ENCODE data around the gene KLF7.

The KLF7 gene

GRCh38 chr2:207180741-207181140, 15.0 kb upstream of the KLF7 start:
- H3K27me3 ChIP-seq: no peaks in the 10 kb centered on the region
- no peak for TF ChIP-seq CTCF (IDR thresholded peaks at IDR 0.05; ENCODE audit: low read depth, low read length)
- DNase-seq: no peak
- no peaks in the 10 kb centered on the region for H3K9me3 ChIP-seq
- no peak overlapping the region for H3K4me3 ChIP-seq (ENCODE audit: low read depth, low read length)
- no peaks in the 10 kb centered on the region for H3K4me1 ChIP-seq
- no peaks in the 10 kb centered on the region for H3K36me3 ChIP-seq

- no peak for TF ChIP-seq CTCF (IDR thresholded peaks at IDR 0.05; ENCODE audit: low read depth, low read length)
- H3K9me3 ChIP-seq: no peaks in the 10 kb centered on the region
- H3K27me3 ChIP-seq: no peaks in the 10 kb centered on the region
- DNase-seq: no peak
- H3K4me1 ChIP-seq: no peaks in the 10 kb centered on the region
- H3K4me3 ChIP-seq (ENCODE audit: low read depth, low read length): no peak overlapping the region
- no peaks in the 10 kb centered on the region for H3K36me3 ChIP-seq
These were observed 10.5 kb upstream of the KLF7 start for GRCh38 chr2:207176247-207176646.

- no peak for TF ChIP-seq CTCF (IDR thresholded peaks at IDR 0.05; ENCODE audit: low read depth, low read length)
These were observed 7.9 kb upstream of the KLF7 start for GRCh38 chr2:207173641-207174040.

GRCh38 chr2:207167099-207167923, 1.6 kb upstream of the KLF7 start:
- no peak for TF ChIP-seq CTCF (IDR thresholded peaks at IDR 0.05; ENCODE audit: low read depth, low read length)
- H3K27me3 ChIP-seq: no peaks in the 10 kb centered on the region
- no peak for DNase-seq
- H3K9me3 ChIP-seq: no peaks in the 10 kb centered on the region
- H3K36me3 ChIP-seq: peaks cover 6% of the 10 kb centered on the region; the same call in 1 of the 2 replicates
- no peaks in the 10 kb centered on the region for H3K4me1 ChIP-seq
- peak overlapping the region; percentile 80 for H3K4me3 ChIP-seq (ENCODE audit: low read depth, low read length)

More at GRCh38 chr2:207173641-207174040, 7.9 kb upstream of the KLF7 start:
- no peaks in the 10 kb centered on the region for H3K36me3 ChIP-seq
- H3K4me3 ChIP-seq (ENCODE audit: low read depth, low read length): no peak overlapping the region
- DNase-seq: no peak
- no peaks in the 10 kb centered on the region for H3K4me1 ChIP-seq
- no peaks in the 10 kb centered on the region for H3K27me3 ChIP-seq
- H3K9me3 ChIP-seq: no peaks in the 10 kb centered on the region

- TF ChIP-seq CTCF (IDR thresholded peaks at IDR 0.05; ENCODE audit: low read depth, low read length): 0 out of 2 replicates have a peak, but pooled peaks have one; percentile 17
- Histone ChIP-seq H3K4me1 (no peaks in the 10 kb centered on the region), H3K27me3 (no peaks in the 10 kb centered on the region), H3K4me3 (ENCODE audit: low read depth, low read length) (peak overlapping the region; percentile 80), H3K9me3 (no peaks in the 10 kb centered on the region), H3K36me3 (peaks cover 6% of the 10 kb centered on the region; the same call in 1 of the 2 replicates)
- DNase-seq: peak; percentile 90
These were observed 776 bp upstream of the KLF7 start for GRCh38 chr2:207166349-207167098.

GRCh38 chr2:207166039-207166348, 246 bp upstream of the KLF7 start:
- peak overlapping the region; percentile 97 for H3K4me3 ChIP-seq (ENCODE audit: low read depth, low read length)
- no peaks in the 10 kb centered on the region for H3K4me1 ChIP-seq
- no peak for TF ChIP-seq CTCF (IDR thresholded peaks at IDR 0.05; ENCODE audit: low read depth, low read length)
- no peaks in the 10 kb centered on the region for H3K9me3 ChIP-seq
- peak; percentile 99 for DNase-seq
- H3K36me3 ChIP-seq: peaks cover 6% of the 10 kb centered on the region; the same call in 1 of the 2 replicates
- H3K27me3 ChIP-seq: no peaks in the 10 kb centered on the region
